ENCODE data around the gene EFNA3. TPM values are rescaled to one million over a fixed set of nuclear protein-coding genes. Genes with fewer than 3 reads are reported as not detected.

Gene EFNA3
- total and polyA plus RNA-seq, 8 donors: 1.1 to 4.8 (median 3.6) TPM

DNA sequence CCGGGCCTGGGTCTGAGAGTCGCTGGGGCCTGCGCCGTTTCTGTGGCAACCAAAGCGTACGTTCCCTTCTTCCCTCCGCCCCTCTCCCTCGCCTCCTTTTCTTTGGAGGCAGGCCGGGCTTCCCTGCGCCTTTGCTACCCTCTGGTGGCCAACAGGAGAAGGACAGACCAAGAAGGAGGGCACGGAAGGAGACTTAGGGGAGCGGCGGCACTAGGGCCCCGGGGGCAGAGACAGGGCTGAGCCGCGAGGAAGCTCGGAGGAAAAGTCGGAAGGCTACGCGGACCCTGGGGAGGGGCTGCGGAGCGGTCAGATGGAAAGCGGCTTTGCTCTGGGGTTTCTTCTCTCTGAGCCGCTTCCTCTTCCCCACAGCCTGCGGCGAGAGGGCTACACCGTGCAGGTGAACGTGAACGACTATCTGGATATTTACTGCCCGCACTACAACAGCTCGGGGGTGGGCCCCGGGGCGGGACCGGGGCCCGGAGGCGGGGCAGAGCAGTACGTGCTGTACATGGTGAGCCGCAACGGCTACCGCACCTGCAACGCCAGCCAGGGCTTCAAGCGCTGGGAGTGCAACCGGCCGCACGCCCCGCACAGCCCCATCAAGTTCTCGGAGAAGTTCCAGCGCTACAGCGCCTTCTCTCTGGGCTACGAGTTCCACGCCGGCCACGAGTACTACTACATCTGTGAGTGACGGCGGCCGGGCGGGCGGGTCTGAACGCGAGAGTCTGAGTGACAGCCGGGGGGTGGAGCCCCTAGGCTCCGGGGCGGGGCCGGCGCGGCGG is 6.3 kb downstream of the EFNA3 start:
- ATAC-seq (peak; percentile 90), DNase-seq (peak; percentile 94 to 99 (median 96))
- Histone ChIP-seq H3K4me1 (peaks cover 35 to 56% of the 10 kb centered on the region in 2 donors), H3K36me3 (no peaks in the 10 kb centered on the region), H3K4me3 (peak overlapping the region; percentile 58 to 69), H3K27ac (peak overlapping the region; percentile 87 to 94), H3K27me3 (peaks cover 41 to 47% of the 10 kb centered on the region in 2 donors), H3K9me3 (no peaks in the 10 kb centered on the region)
- intact Hi-C loops (cut with DNase I): no loop called here
- TF ChIP-seq, protein P1, sequence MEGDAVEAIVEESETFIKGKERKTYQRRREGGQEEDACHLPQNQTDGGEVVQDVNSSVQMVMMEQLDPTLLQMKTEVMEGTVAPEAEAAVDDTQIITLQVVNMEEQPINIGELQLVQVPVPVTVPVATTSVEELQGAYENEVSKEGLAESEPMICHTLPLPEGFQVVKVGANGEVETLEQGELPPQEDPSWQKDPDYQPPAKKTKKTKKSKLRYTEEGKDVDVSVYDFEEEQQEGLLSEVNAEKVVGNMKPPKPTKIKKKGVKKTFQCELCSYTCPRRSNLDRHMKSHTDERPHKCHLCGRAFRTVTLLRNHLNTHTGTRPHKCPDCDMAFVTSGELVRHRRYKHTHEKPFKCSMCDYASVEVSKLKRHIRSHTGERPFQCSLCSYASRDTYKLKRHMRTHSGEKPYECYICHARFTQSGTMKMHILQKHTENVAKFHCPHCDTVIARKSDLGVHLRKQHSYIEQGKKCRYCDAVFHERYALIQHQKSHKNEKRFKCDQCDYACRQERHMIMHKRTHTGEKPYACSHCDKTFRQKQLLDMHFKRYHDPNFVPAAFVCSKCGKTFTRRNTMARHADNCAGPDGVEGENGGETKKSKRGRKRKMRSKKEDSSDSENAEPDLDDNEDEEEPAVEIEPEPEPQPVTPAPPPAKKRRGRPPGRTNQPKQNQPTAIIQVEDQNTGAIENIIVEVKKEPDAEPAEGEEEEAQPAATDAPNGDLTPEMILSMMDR (IDR thresholded peaks at IDR 0.05): peak; percentile 87 to 96

DNA sequence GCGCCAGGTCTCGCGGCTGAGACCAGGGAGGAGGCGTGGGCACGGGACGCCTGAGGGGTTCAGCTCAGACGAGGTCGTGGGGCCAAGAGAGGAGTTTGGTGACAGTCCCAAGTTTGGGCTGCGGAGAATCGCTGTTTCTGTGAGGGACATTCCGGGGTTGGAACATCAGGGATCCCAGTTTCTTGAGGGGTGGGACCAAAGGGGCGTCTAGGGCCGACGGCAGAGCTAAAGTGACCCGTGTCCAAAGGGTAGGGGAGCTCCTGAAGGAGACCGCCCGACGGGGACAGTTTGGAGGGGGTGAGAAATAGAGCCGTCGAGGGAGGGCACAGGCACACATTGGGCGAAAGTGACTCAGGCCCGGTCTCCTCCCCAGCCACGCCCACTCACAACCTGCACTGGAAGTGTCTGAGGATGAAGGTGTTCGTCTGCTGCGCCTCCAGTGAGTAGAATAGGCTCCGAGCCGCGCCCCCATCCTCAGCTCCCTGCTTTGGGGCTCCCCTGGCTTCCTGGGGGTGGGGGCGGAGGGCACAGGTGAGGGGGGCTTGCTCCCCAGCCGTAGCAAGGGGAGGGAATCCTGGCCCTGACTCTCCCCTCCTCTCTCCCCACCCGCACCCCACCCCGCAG is 7.0 kb downstream of the EFNA3 start:
- peaks cover 34 to 40% of the 10 kb centered on the region in 2 donors for H3K27me3 ChIP-seq
- peaks cover 27 to 49% of the 10 kb centered on the region in 2 donors for H3K4me1 ChIP-seq
- peak overlapping the region; percentile 87 to 94 for H3K27ac ChIP-seq
- peak overlapping the region; percentile 58 to 69 for H3K4me3 ChIP-seq
- DNase-seq: peak in 2 of 4 donors; percentile 80 to 88
- H3K9me3 ChIP-seq: no peaks in the 10 kb centered on the region
- ATAC-seq: peak; percentile 54
- TF ChIP-seq, protein P1 (IDR thresholded peaks at IDR 0.05): no peak
- intact Hi-C loops (cut with DNase I): no loop called here
- no peaks in the 10 kb centered on the region for H3K36me3 ChIP-seq

DNA sequence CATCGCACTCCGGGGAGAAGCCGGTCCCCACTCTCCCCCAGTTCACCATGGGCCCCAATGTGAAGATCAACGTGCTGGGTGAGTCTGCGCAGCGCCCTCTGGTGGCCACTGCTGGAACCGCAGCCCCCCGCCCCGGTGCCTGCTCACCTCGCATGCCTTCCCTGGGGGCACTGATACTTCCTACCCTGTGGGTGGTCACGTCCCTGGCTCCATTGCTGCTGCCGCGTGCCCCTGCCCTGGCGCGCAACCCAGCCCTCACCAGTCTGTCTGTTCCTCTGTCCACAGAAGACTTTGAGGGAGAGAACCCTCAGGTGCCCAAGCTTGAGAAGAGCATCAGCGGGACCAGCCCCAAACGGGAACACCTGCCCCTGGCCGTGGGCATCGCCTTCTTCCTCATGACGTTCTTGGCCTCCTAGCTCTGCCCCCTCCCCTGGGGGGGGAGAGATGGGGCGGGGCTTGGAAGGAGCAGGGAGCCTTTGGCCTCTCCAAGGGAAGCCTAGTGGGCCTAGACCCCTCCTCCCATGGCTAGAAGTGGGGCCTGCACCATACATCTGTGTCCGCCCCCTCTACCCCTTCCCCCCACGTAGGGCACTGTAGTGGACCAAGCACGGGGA is 7.6 kb downstream of the EFNA3 start:
- ATAC-seq: peak; percentile 45
- intact Hi-C loops (cut with DNase I): no loop called here
- H3K4me3 ChIP-seq: peak overlapping the region; percentile 58 to 69

DNA sequence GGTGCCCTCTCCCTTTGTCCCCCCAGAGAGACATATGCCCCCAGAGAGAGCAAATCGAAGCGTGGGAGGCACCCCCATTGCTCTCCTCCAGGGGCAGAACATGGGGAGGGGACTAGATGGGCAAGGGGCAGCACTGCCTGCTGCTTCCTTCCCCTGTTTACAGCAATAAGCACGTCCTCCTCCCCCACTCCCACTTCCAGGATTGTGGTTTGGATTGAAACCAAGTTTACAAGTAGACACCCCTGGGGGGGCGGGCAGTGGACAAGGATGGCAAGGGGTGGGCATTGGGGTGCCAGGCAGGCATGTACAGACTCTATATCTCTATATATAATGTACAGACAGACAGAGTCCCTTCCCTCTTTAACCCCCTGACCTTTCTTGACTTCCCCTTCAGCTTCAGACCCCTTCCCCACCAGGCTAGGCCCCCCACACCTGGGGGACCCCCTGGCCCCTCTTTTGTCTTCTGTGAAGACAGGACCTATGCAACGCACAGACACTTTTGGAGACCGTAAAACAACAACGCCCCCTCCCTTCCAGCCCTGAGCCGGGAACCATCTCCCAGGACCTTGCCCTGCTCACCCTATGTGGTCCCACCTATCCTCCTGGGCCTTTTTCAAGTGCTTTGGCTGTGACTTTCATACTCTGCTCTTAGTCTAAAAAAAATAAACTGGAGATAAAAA is 8.4 kb downstream of the EFNA3 start:
- no peak overlapping the region for H3K4me3 ChIP-seq
- intact Hi-C loops (cut with DNase I): no loop called here
- DNase-seq (peak in 1 of 4 donors; percentile 47), ATAC-seq (no peak)
- H3K27ac ChIP-seq: no peak overlapping the region
- H3K4me1 ChIP-seq: peaks cover 20 to 43% of the 10 kb centered on the region in 2 donors
- no peaks in the 10 kb centered on the region for H3K36me3 ChIP-seq
- peaks cover 20 to 26% of the 10 kb centered on the region in 2 donors for H3K27me3 ChIP-seq
- H3K9me3 ChIP-seq: no peaks in the 10 kb centered on the region
- TF ChIP-seq, protein P1 (IDR thresholded peaks at IDR 0.05): no peak

More for the DNA sequence above, 7.6 kb downstream of the EFNA3 start:
- DNase-seq: peak in 3 of 4 donors; percentile 56 to 94 (median 68)
- no peaks in the 10 kb centered on the region for H3K9me3 ChIP-seq
- peaks cover 28 to 33% of the 10 kb centered on the region in 2 donors for H3K27me3 ChIP-seq
- H3K4me1 ChIP-seq: peaks cover 22 to 45% of the 10 kb centered on the region in 2 donors
- no peak overlapping the region for H3K27ac ChIP-seq
- H3K36me3 ChIP-seq: no peaks in the 10 kb centered on the region
- TF ChIP-seq, protein P1 (IDR thresholded peaks at IDR 0.05): peak; percentile 99
